Activated naive CD8-positive, alpha-beta T cell treated with anti-CD3 and anti-CD28 coated beads, Interleukin-2, amount 50 U/mL, for 24 hours (primary cell): Measurements from ENCODE around the gene GPR65.

ENCODE experiments used
- ATAC-seq: fragments of 150-1000 bp; cut with Tn5 transposase; one replicate; pipeline ENCODE4 v1.10.0; 2021
- DNase-seq: peaks from one replicate; pipeline ENCODE4 v3.0.0; 2021
- H3K27ac Mint-ChIP-seq: one replicate; pipeline ENCODE4 v1.8.0; 2021; ENCODE audit warnings: mild to moderate bottlenecking, mixed read lengths
- H3K27me3 Mint-ChIP-seq: one replicate; pipeline ENCODE4 v1.8.0; 2021; ENCODE audit warnings: mixed read lengths
- H3K36me3 Mint-ChIP-seq: one replicate; pipeline ENCODE4 v1.8.0; 2021; ENCODE audit warnings: low read depth, mixed read lengths
- H3K4me1 Mint-ChIP-seq: one replicate; pipeline ENCODE4 v1.8.0; 2021; ENCODE audit warnings: mixed read lengths
- H3K4me3 Mint-ChIP-seq: one replicate; pipeline ENCODE4 v1.8.0; 2021; ENCODE audit warnings: mild to moderate bottlenecking, moderate library complexity, mixed read lengths
- H3K9me3 Mint-ChIP-seq: one replicate; pipeline ENCODE4 v1.8.0; 2021; ENCODE audit warnings: mixed read lengths

GPR65 gene

GRCh38 chr14:87994974-87995373 lies 10.0 kb upstream of the GPR65 start:
- peak; percentile 26 for ATAC-seq
- DNase-seq = no peak
- Mint-ChIP-seq H3K36me3 (no peaks in the 10 kb centered on the region), H3K27me3 (no peaks in the 10 kb centered on the region), H3K4me3 (peak overlapping the region; percentile 45), H3K4me1 (peaks cover 55% of the 10 kb centered on the region), H3K27ac (peak overlapping the region; percentile 96), H3K9me3 (no peaks in the 10 kb centered on the region)

GRCh38 chr14:87995500-87996290 lies 9.2 kb upstream of the GPR65 start:
- peaks cover 52% of the 10 kb centered on the region for H3K4me1 Mint-ChIP-seq
- ATAC-seq (no peak), DNase-seq (no peak)
- no peaks in the 10 kb centered on the region for H3K27me3 Mint-ChIP-seq
- no peaks in the 10 kb centered on the region for H3K9me3 Mint-ChIP-seq
- peak overlapping the region; percentile 96 for H3K27ac Mint-ChIP-seq
- H3K4me3 Mint-ChIP-seq = no peak overlapping the region
- H3K36me3 Mint-ChIP-seq = no peaks in the 10 kb centered on the region

GRCh38 chr14:87996291-87996592 lies 8.7 kb upstream of the GPR65 start:
- peaks cover 50% of the 10 kb centered on the region for H3K4me1 Mint-ChIP-seq

GRCh38 chr14:87998482-87998881 lies 6.5 kb upstream of the GPR65 start:
- H3K27me3 Mint-ChIP-seq = no peaks in the 10 kb centered on the region
- ATAC-seq (no peak), DNase-seq (no peak)
- peaks cover 51% of the 10 kb centered on the region for H3K4me1 Mint-ChIP-seq
- H3K27ac Mint-ChIP-seq = no peak overlapping the region
- peaks cover 2% of the 10 kb centered on the region for H3K36me3 Mint-ChIP-seq
- H3K4me3 Mint-ChIP-seq = no peak overlapping the region
- no peaks in the 10 kb centered on the region for H3K9me3 Mint-ChIP-seq

More at GRCh38 chr14:87996291-87996592, 8.7 kb upstream of the GPR65 start:
- ATAC-seq (no peak), DNase-seq (no peak)
- Mint-ChIP-seq H3K36me3 (no peaks in the 10 kb centered on the region), H3K27me3 (no peaks in the 10 kb centered on the region), H3K9me3 (no peaks in the 10 kb centered on the region), H3K27ac (peak overlapping the region; percentile 96), H3K4me3 (no peak overlapping the region)

- Mint-ChIP-seq H3K4me3 (no peak overlapping the region), H3K4me1 (peaks cover 48% of the 10 kb centered on the region), H3K27ac (no peak overlapping the region), H3K9me3 (no peaks in the 10 kb centered on the region), H3K36me3 (peaks cover 2% of the 10 kb centered on the region), H3K27me3 (no peaks in the 10 kb centered on the region)
- DNase-seq (no peak), ATAC-seq (no peak)
Measured at GRCh38 chr14:87999277-87999676, 5.7 kb upstream of the GPR65 start.

- H3K4me1 Mint-ChIP-seq = peaks cover 42% of the 10 kb centered on the region
- no peak overlapping the region for H3K4me3 Mint-ChIP-seq
- ATAC-seq (no peak), DNase-seq (no peak)
- peak overlapping the region; percentile 57 for H3K27ac Mint-ChIP-seq
- peaks cover 10% of the 10 kb centered on the region for H3K36me3 Mint-ChIP-seq
- no peaks in the 10 kb centered on the region for H3K27me3 Mint-ChIP-seq
- H3K9me3 Mint-ChIP-seq = no peaks in the 10 kb centered on the region
Measured at GRCh38 chr14:88002421-88003075, 2.4 kb upstream of the GPR65 start.

- Mint-ChIP-seq H3K36me3 (peaks cover 17% of the 10 kb centered on the region), H3K4me3 (peak overlapping the region; percentile 31), H3K9me3 (no peaks in the 10 kb centered on the region), H3K27me3 (no peaks in the 10 kb centered on the region), H3K27ac (peak overlapping the region; percentile 61), H3K4me1 (peaks cover 49% of the 10 kb centered on the region)
- ATAC-seq (no peak), DNase-seq (no peak)
Measured at GRCh38 chr14:88003425-88003824, 1.5 kb upstream of the GPR65 start.

GRCh38 chr14:88004506-88005036 lies 364 bp upstream of the GPR65 start:
- Mint-ChIP-seq H3K4me1 (peaks cover 59% of the 10 kb centered on the region), H3K36me3 (peaks cover 24% of the 10 kb centered on the region), H3K4me3 (peak overlapping the region; percentile 93), H3K27ac (peak overlapping the region; percentile 84), H3K9me3 (no peaks in the 10 kb centered on the region), H3K27me3 (no peaks in the 10 kb centered on the region)
- no peak for ATAC-seq
- no peak for DNase-seq

GRCh38 chr14:88005978-88006851 lies 1.3 kb downstream of the GPR65 start:
- Mint-ChIP-seq H3K4me1 (peaks cover 72% of the 10 kb centered on the region), H3K27ac (peak overlapping the region; percentile 93), H3K9me3 (no peaks in the 10 kb centered on the region), H3K27me3 (no peaks in the 10 kb centered on the region), H3K4me3 (peak overlapping the region; percentile 93), H3K36me3 (peaks cover 39% of the 10 kb centered on the region)
- peak; percentile 59 for DNase-seq
- ATAC-seq = peak; percentile 95

- H3K4me3 Mint-ChIP-seq = peak overlapping the region; percentile 93
- DNase-seq (no peak), ATAC-seq (no peak)
- peaks cover 48% of the 10 kb centered on the region for H3K36me3 Mint-ChIP-seq
- peak overlapping the region; percentile 93 for H3K27ac Mint-ChIP-seq
- H3K9me3 Mint-ChIP-seq = no peaks in the 10 kb centered on the region
- no peaks in the 10 kb centered on the region for H3K27me3 Mint-ChIP-seq
- peaks cover 77% of the 10 kb centered on the region for H3K4me1 Mint-ChIP-seq
Measured at GRCh38 chr14:88007608-88008007, 2.7 kb downstream of the GPR65 start.

- no peaks in the 10 kb centered on the region for H3K9me3 Mint-ChIP-seq
- H3K4me1 Mint-ChIP-seq = peaks cover 75% of the 10 kb centered on the region
- no peak for DNase-seq
Measured at GRCh38 chr14:88008039-88008742, 3.3 kb downstream of the GPR65 start.

GRCh38 chr14:88009486-88009885 lies 4.6 kb downstream of the GPR65 start:
- ATAC-seq = no peak
- Mint-ChIP-seq H3K36me3 (peaks cover 54% of the 10 kb centered on the region), H3K4me3 (peak overlapping the region; percentile 93), H3K4me1 (peaks cover 76% of the 10 kb centered on the region), H3K27ac (peak overlapping the region; percentile 88), H3K9me3 (no peaks in the 10 kb centered on the region), H3K27me3 (no peaks in the 10 kb centered on the region)
- no peak for DNase-seq

More at GRCh38 chr14:88008039-88008742, 3.3 kb downstream of the GPR65 start:
- Mint-ChIP-seq H3K27me3 (no peaks in the 10 kb centered on the region), H3K4me3 (peak overlapping the region; percentile 93), H3K36me3 (peaks cover 48% of the 10 kb centered on the region), H3K27ac (peak overlapping the region; percentile 88)
- ATAC-seq = no peak

GRCh38 chr14:88010331-88010730 lies 5.4 kb downstream of the GPR65 start:
- DNase-seq = no peak
- peak overlapping the region; percentile 26 for H3K27ac Mint-ChIP-seq
- H3K9me3 Mint-ChIP-seq = no peaks in the 10 kb centered on the region
- H3K36me3 Mint-ChIP-seq = peaks cover 54% of the 10 kb centered on the region
- H3K4me3 Mint-ChIP-seq = no peak overlapping the region
- no peak for ATAC-seq
- H3K27me3 Mint-ChIP-seq = no peaks in the 10 kb centered on the region
- peaks cover 75% of the 10 kb centered on the region for H3K4me1 Mint-ChIP-seq

GRCh38 chr14:88012495-88012894 lies 7.6 kb downstream of the GPR65 start:
- Mint-ChIP-seq H3K27me3 (no peaks in the 10 kb centered on the region), H3K9me3 (no peaks in the 10 kb centered on the region), H3K27ac (peak overlapping the region; percentile 34), H3K4me1 (peaks cover 75% of the 10 kb centered on the region), H3K36me3 (peaks cover 61% of the 10 kb centered on the region), H3K4me3 (no peak overlapping the region)
- DNase-seq = no peak
- no peak for ATAC-seq
